Ectodermal cell (in vitro differentiated cells): ENCODE results near the gene DCDC2C.

Experiments used
- H3K27ac ChIP-seq: 2 replicates; pipeline ENCODE4 v1.7.0; 2013; ENCODE audit warnings: mild to moderate bottlenecking, low read depth, low read length; ENCODE audit not compliant: insufficient read depth, poor library complexity, severe bottlenecking
- H3K27me3 ChIP-seq: 2 replicates; pipeline ENCODE4 v1.7.0; 2013; ENCODE audit warnings: mild to moderate bottlenecking, low read length; ENCODE audit not compliant: insufficient read depth, control insufficient read depth, poor library complexity, severe bottlenecking
- H3K36me3 ChIP-seq: one replicate; pipeline ENCODE4 v1.7.0; 2013; ENCODE audit warnings: low read length; ENCODE audit not compliant: control insufficient read depth, insufficient read depth
- H3K4me1 ChIP-seq: one replicate; pipeline ENCODE4 v1.7.0; 2013; ENCODE audit warnings: low read length; ENCODE audit not compliant: control insufficient read depth, insufficient read depth
- H3K4me3 ChIP-seq: 2 replicates; pipeline ENCODE4 v1.7.0; 2013; ENCODE audit warnings: low read depth, low read length, control low read depth; ENCODE audit not compliant: insufficient read depth
- H3K9me3 ChIP-seq: 2 replicates; pipeline ENCODE4 v1.7.0; 2013; ENCODE audit warnings: mild to moderate bottlenecking, low read length, moderate library complexity; ENCODE audit not compliant: control insufficient read depth
- WGBS, 2 experiments: methylation state at CpG; one replicate each; pipeline ENCODE4 v1.1.7; 2013; ENCODE audit warnings: missing lambda C conversion rate in 2 of 2; 5-methylcytosine and 5-hydroxymethylcytosine counted together

Gene DCDC2C

DNA sequence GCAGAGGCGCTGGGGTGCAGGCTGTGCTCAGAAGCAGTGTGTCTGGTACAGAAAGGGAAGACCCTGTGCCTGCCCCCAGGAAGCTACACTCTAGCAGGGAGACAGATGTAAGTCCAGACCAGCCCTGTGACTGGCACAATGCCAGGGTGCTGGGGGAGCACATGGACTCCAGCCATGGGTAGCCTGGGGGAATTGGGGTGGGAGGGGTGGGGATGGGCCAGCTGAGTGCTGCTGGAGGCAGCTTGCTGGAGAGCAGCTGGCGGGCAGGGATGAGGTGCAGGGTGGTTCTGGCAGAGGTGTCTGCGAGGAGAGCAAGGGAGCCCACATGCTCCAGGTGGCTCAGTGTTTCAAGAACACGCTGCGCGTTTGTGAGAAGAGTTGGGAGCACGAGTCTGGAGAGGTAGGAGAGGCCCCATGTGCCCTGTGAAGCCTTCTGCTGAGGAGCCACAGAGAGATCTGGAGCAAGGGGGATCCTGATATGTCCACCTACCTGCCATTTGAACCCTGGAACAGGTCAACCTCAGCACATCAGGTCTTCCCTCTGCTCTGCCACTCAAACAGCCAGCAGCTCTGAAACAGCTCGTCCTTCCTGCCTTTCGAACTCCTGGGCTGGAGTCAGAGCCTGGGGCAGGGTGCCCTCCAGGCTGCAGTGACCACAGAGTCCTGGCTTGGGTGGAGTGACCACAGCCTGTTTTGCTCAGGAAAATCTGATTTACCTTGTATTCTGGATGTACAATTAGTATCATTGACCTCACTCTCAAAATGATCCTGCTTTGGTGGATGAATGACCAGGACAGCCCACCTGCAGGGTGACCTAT is 30.3 kb upstream of the DCDC2C start:
- Histone ChIP-seq H3K9me3 (no peaks in the 10 kb centered on the region), H3K4me3 (no peak overlapping the region), H3K27me3 (no peaks in the 10 kb centered on the region), H3K27ac (no peak overlapping the region), H3K4me1 (no peaks in the 10 kb centered on the region), H3K36me3 (no peaks in the 10 kb centered on the region)
- 90 to 91% methylated on average over 9 of the region's 9 CpGs for WGBS, 2 experiments

DNA sequence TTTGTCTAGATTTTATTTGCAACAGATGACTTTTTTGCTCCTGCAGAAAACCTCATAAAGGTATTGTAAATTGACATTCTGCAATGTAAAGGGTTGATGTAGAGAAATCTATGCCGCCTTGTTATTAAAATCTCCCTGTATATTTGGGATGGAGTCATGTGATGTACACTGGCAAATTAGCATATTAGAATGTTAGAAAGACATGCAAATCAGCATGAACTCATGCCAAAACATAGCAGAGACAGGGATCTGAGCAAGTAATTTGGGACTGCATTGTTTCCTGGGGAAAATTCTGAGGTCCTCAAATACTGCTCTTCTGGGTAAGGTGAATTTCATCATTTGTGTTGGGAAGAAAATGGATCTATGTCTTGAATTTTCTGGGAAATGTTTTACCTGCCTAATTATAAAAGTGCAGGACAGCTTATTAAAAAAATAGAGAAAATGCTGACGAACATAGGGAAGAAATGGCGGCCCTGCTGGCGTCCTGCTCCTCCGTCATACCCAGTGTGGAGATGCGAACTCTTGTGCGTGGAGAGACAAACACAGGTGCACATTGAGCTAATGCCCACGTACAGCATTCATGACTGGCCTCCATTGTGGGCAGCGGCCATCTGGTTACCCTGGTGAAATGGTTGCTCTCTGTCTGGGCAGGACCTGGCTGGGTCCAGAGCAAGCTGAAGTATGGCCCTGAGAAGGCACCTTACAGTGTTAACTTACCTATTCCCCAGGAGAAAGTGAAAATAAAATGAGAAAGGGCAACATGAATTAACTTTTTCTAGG is 29.1 kb upstream of the DCDC2C start:
- no peaks in the 10 kb centered on the region for H3K9me3 ChIP-seq
- H3K27me3 ChIP-seq = no peaks in the 10 kb centered on the region
- H3K4me3 ChIP-seq = no peak overlapping the region
- no peaks in the 10 kb centered on the region for H3K36me3 ChIP-seq
- 92 to 94% methylated on average over 9 of the region's 9 CpGs for WGBS, 2 experiments
- no peak overlapping the region for H3K27ac ChIP-seq
- H3K4me1 ChIP-seq = no peaks in the 10 kb centered on the region

DNA sequence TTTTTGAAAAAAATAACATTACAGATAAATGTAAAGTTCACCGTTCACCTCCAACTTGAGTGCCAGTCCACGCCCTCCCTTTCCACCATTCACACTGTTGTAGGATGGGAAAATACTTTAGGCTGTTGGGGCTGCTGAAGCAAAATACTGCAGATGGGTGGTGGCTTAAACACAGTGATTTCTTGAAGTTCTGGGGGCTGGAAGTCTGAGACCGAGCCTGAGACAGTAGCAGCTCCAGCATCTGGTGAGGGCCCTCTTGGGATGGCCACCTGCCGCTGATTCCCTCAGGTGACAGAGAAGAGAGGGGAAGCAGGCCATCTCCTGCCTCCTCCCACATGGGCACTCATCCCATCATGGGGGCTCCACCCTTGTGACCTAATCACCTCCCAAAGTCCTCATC is 27.7 kb upstream of the DCDC2C start:
- Histone ChIP-seq H3K4me3 (no peak overlapping the region), H3K9me3 (no peaks in the 10 kb centered on the region), H3K36me3 (no peaks in the 10 kb centered on the region), H3K27me3 (no peaks in the 10 kb centered on the region), H3K27ac (no peak overlapping the region), H3K4me1 (no peaks in the 10 kb centered on the region)
- 95 to 96% methylated on average over 2 to 4 of the region's 4 CpGs for WGBS, 2 experiments

DNA sequence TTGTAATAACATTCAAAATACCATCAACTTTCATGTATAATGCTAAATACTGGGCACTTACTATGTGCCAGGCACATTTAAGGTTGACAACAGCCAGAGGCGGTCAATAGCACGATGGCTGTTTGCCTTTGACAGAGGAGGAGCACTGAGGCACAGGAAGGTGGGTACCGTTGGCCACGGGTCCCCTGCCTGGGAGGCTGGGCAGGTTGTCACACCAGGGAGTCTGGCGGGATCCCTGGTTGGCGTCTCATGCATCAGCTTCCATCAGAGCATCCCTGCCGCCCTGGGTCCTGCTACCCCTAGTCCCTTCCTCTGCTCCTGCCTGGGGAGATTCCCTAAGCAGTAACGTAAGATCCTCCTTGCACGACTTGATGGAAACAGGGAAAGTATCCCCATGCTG is 25.9 kb upstream of the DCDC2C start:
- Histone ChIP-seq H3K4me3 (no peak overlapping the region), H3K27ac (no peak overlapping the region), H3K36me3 (no peaks in the 10 kb centered on the region), H3K4me1 (no peaks in the 10 kb centered on the region), H3K27me3 (no peaks in the 10 kb centered on the region), H3K9me3 (no peaks in the 10 kb centered on the region)
- 86 to 88% methylated on average over 9 of the region's 9 CpGs for WGBS, 2 experiments

DNA sequence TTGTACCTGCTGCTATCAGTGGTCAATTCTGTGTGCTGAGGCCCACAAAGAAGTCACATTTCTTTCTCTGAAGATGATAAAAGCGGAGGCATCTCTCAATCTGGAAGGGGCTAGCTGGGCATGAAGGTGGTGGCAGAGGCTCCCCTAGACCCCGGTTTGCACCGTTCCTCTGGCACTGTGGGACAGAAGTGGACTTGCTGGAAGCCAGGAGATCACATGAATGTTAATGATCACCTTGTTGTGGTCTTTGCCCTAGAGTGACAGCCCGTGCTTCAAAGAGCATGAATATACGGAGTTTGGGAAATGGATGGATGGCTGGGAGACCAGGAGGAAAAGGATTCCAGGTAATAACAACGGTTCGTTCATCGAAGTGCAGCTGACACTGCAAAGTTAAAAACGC is 25.2 kb upstream of the DCDC2C start:
- no peak overlapping the region for H3K27ac ChIP-seq
- WGBS, 2 experiments = 87 to 88% methylated on average over 9 of the region's 9 CpGs
- no peaks in the 10 kb centered on the region for H3K9me3 ChIP-seq
- H3K4me1 ChIP-seq = no peaks in the 10 kb centered on the region
- H3K36me3 ChIP-seq = no peaks in the 10 kb centered on the region
- no peaks in the 10 kb centered on the region for H3K27me3 ChIP-seq
- no peak overlapping the region for H3K4me3 ChIP-seq

DNA sequence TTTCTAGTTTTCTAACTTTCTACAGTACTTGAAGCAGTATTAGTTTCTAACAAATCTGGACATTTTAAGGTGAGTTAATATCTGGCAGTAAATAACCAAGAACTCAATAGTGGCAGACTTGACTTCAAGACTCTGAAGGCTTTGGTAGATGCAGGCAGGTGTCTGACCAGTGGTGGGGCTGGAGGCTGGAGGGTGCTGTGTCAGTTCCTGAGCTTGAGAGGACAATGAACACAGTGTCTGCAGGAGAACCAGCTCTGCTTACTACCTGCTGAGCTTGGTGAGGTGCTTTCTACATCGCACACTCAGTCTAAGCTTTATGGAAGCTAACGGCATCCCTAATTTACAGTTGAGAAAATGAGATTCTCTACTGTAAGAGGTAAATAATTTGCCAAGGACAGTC is 24.2 kb upstream of the DCDC2C start:
- H3K36me3 ChIP-seq = no peaks in the 10 kb centered on the region
- 95 to 96% methylated on average over 2 of the region's 2 CpGs for whole genome bisulfite sequencing, 2 experiments
- no peaks in the 10 kb centered on the region for H3K27me3 ChIP-seq
- no peaks in the 10 kb centered on the region for H3K9me3 ChIP-seq
- H3K27ac ChIP-seq = no peak overlapping the region
- H3K4me1 ChIP-seq = no peaks in the 10 kb centered on the region
- no peak overlapping the region for H3K4me3 ChIP-seq

DNA sequence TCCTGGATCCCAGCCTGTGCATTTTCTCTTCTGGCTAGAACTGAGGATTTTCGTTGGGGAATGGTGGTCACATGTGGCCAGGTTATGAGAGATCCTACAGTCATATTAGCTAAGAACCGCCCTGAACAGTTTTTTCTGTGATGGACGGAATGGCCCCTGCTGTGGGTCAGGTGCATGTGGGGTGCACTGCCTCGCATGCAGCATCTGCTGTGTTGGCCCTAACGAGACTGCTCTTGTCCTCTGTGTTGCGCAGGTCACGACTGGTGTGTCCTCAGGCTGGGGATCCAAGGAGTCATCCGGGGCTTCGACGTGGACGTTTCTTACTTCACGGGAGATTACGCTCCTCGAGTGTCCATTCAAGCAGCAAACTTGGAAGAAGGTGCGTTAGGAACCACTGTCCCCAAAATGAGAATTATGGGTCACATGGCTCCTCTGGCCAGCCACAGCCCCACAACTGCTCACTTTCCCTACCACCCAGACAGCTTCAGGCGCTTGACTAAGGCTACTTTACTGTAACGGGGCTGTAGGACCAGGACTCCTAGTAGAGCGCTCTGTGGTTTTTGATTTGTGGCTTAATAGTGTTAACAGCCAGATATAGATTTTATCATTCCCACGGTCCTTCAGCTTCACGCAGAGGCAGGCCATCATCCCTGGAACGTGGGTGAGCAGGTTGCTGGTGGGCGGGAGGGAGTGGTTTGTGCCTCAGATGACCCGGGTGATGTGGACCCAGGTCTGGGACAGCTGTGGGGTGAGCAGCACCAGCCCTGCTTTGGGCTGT is 23.6 kb upstream of the DCDC2C start:
- H3K9me3 ChIP-seq = no peaks in the 10 kb centered on the region
- H3K4me1 ChIP-seq = no peaks in the 10 kb centered on the region
- H3K36me3 ChIP-seq = no peaks in the 10 kb centered on the region
- H3K4me3 ChIP-seq = no peak overlapping the region
- H3K27me3 ChIP-seq = no peaks in the 10 kb centered on the region
- no peak overlapping the region for H3K27ac ChIP-seq
- whole genome bisulfite sequencing, 2 experiments = 93% methylated on average over 23 of the region's 23 CpGs

DNA sequence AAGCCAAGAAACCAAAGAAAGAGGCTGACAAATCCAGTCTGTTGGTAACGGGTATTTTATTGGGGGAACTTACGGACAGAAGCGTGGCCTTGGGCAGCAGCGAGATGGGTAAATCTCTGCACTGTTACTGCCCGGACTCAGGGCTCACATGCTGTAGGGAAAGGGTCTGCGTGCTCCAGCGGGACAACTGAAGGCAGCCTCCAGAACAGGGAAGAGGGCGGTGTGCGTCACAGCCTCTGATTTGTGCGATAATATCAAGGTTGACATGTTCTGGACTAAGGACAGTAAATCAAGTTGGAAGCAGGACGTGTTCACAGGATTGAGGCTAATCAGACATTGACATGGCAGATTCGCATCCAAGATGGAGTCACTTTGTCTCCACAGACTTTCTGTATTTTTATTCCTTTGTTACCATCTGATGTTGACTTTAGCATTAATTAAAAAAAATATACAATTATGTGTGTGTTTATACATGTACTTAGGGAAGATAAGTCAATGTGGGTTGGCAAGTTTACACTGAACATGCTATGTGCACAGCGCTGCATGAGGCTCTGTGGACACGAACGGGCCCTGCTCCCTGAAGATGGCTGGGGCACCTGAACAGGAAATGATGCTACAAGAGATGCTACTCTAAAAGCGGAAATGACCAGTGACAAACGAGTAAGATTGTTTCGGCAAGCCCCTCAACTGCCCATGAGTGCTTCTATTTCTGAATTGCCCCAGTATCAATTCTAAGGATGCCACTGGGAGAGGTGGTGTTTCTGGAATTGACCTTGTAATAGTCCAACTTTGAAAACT is 22.6 kb upstream of the DCDC2C start:
- H3K27me3 ChIP-seq = no peaks in the 10 kb centered on the region
- 94 to 96% methylated on average over 18 of the region's 18 CpGs for WGBS, 2 experiments
- no peaks in the 10 kb centered on the region for H3K36me3 ChIP-seq
- H3K27ac ChIP-seq = no peak overlapping the region
- H3K9me3 ChIP-seq = no peaks in the 10 kb centered on the region
- no peaks in the 10 kb centered on the region for H3K4me1 ChIP-seq
- H3K4me3 ChIP-seq = no peak overlapping the region

DNA sequence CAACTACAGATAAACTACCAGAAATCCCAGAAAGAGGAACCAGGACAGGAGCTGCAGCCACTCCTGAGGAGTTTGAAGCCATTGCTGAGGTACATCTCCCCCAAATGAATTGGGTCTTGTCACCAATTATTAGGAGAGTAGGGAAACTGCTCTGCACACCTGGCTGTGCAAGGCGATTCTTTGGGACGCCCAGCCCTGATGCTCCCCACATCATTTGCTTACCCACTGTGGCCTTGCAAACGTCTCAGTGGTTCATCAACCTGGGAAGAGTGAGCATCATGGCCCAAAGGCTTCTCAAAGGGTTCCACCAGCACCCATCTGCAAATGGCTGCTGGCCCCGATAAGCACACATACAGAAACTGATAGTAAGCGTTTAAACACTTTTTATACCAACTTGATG is 21.8 kb upstream of the DCDC2C start:
- Histone ChIP-seq H3K4me3 (no peak overlapping the region), H3K27me3 (no peaks in the 10 kb centered on the region), H3K9me3 (no peaks in the 10 kb centered on the region), H3K36me3 (no peaks in the 10 kb centered on the region), H3K4me1 (no peaks in the 10 kb centered on the region), H3K27ac (no peak overlapping the region)
- 83 to 95% methylated on average over 3 to 5 of the region's 5 CpGs for WGBS, 2 experiments
